Chondrocyte (in vitro differentiated cells): ENCODE data around the gene RASAL2. TPM values are rescaled to one million over a fixed set of nuclear protein-coding genes. Genes with fewer than 3 reads are reported as not detected.

Experiments used
- DNase-seq: peaks from one replicate; pipeline ENCODE4 v3.0.0; 2021; ENCODE audit warnings: mixed read lengths, low spot score
- H3K27ac Mint-ChIP-seq: one replicate; pipeline ENCODE4 v1.8.0; 2021; ENCODE audit warnings: mild to moderate bottlenecking, moderate library complexity, mixed read lengths; ENCODE audit not compliant: unreplicated experiment
- H3K27me3 Mint-ChIP-seq: 2 replicates; pipeline ENCODE4 v1.8.0; 2021; ENCODE audit warnings: low read depth, mixed read lengths
- H3K36me3 Mint-ChIP-seq: 2 replicates; pipeline ENCODE4 v1.8.0; 2021; ENCODE audit warnings: low read depth, mixed read lengths
- H3K4me1 Mint-ChIP-seq: 2 replicates; pipeline ENCODE4 v1.8.0; 2021; ENCODE audit warnings: low read depth, mild to moderate bottlenecking, mixed read lengths
- H3K4me3 Mint-ChIP-seq: one replicate; pipeline ENCODE4 v1.8.0; 2021; ENCODE audit warnings: mild to moderate bottlenecking, moderate library complexity, mixed read lengths; ENCODE audit not compliant: unreplicated experiment
- H3K9me3 Mint-ChIP-seq: 2 replicates; pipeline ENCODE4 v1.8.0; 2021; ENCODE audit warnings: low read depth, mixed read lengths
- CTCF ChIP-seq: fragments of 200-600 bp; sonication (generic); IDR thresholded peaks from 2 replicates; pipeline ENCODE4 v1.5.0; 2021; ENCODE audit warnings: antibody characterized with exemption, mild to moderate bottlenecking, moderate library complexity
- total RNA-seq: library from RNA; stranded (reverse); gene quantifications from 3 replicates; pipeline ENCODE4 v1.2.1, GENCODE V29; 2021

RASAL2 gene
- total RNA-seq, 1 donor from 2014 or later: 40.1 TPM

- H3K4me3 Mint-ChIP-seq: no peak overlapping the region
- no peaks in the 10 kb centered on the region for H3K36me3 Mint-ChIP-seq
- H3K27ac Mint-ChIP-seq: no peak overlapping the region
- no peak for TF ChIP-seq CTCF
- H3K9me3 Mint-ChIP-seq: peaks cover 4% of the 10 kb centered on the region
- no peaks in the 10 kb centered on the region for H3K27me3 Mint-ChIP-seq
- H3K4me1 Mint-ChIP-seq: peaks cover 22% of the 10 kb centered on the region
- no peak for DNase-seq
Observed at GRCh38 chr1:178529364-178530036, 435.6 kb downstream of the RASAL2 start.

- Mint-ChIP-seq H3K4me1 (peaks cover 22% of the 10 kb centered on the region), H3K9me3 (no peaks in the 10 kb centered on the region), H3K27me3 (no peaks in the 10 kb centered on the region), H3K4me3 (no peak overlapping the region), H3K36me3 (no peaks in the 10 kb centered on the region), H3K27ac (no peak overlapping the region)
- TF ChIP-seq CTCF: no peak
- DNase-seq: no peak
Observed at GRCh38 chr1:178530037-178530402, 436.1 kb downstream of the RASAL2 start.

GRCh38 chr1:178530502-178530901, 436.6 kb downstream of the RASAL2 start:
- Mint-ChIP-seq H3K27me3 (no peaks in the 10 kb centered on the region), H3K36me3 (no peaks in the 10 kb centered on the region), H3K27ac (peak overlapping the region; percentile 19), H3K4me1 (peaks cover 22% of the 10 kb centered on the region), H3K4me3 (no peak overlapping the region), H3K9me3 (no peaks in the 10 kb centered on the region)
- no peak for DNase-seq
- TF ChIP-seq CTCF: no peak

GRCh38 chr1:178531887-178532286, 438.0 kb downstream of the RASAL2 start:
- Mint-ChIP-seq H3K27me3 (no peaks in the 10 kb centered on the region), H3K27ac (no peak overlapping the region), H3K4me1 (peaks cover 27% of the 10 kb centered on the region), H3K36me3 (no peaks in the 10 kb centered on the region), H3K4me3 (no peak overlapping the region), H3K9me3 (no peaks in the 10 kb centered on the region)
- no peak for TF ChIP-seq CTCF
- DNase-seq: no peak

- no peak for DNase-seq
- H3K36me3 Mint-ChIP-seq: no peaks in the 10 kb centered on the region
- peak; percentile 94 for TF ChIP-seq CTCF
- no peak overlapping the region for H3K4me3 Mint-ChIP-seq
- no peak overlapping the region for H3K27ac Mint-ChIP-seq
- H3K27me3 Mint-ChIP-seq: no peaks in the 10 kb centered on the region
- H3K9me3 Mint-ChIP-seq: no peaks in the 10 kb centered on the region
- H3K4me1 Mint-ChIP-seq: peaks cover 32% of the 10 kb centered on the region
Observed at GRCh38 chr1:178532392-178532791, 438.5 kb downstream of the RASAL2 start.
